Measurements from ENCODE around the gene TRAPPC3.
A peak's percentile ranks its signal among the peaks of the same experiment; 100 is the strongest.

TRAPPC3 gene

DNA sequence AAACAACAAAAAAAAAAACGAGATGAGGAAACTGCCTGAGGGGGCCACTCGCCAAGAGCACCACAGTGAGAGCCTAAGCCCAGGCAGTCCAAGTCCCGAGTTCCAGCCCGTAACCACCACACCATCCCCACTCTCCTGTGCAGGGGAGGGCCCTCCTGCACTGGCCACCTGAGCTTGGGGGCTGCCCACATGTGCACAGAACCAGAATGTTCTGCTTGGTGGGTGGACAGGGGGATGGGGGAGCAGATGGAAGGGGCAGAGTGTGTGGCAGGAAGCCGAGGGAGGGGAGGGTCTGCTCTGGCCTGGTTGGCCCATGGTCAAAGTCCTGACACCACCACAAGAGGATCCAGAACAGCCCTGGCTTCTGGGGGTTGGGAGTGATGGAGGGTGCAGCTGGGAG lies 43.0 kb downstream of the TRAPPC3 start:
- TF ChIP-seq, protein P1, sequence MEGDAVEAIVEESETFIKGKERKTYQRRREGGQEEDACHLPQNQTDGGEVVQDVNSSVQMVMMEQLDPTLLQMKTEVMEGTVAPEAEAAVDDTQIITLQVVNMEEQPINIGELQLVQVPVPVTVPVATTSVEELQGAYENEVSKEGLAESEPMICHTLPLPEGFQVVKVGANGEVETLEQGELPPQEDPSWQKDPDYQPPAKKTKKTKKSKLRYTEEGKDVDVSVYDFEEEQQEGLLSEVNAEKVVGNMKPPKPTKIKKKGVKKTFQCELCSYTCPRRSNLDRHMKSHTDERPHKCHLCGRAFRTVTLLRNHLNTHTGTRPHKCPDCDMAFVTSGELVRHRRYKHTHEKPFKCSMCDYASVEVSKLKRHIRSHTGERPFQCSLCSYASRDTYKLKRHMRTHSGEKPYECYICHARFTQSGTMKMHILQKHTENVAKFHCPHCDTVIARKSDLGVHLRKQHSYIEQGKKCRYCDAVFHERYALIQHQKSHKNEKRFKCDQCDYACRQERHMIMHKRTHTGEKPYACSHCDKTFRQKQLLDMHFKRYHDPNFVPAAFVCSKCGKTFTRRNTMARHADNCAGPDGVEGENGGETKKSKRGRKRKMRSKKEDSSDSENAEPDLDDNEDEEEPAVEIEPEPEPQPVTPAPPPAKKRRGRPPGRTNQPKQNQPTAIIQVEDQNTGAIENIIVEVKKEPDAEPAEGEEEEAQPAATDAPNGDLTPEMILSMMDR (IDR thresholded peaks at IDR 0.05; ENCODE audit: control insufficient read depth, insufficient read depth, low read depth, low read length, missing control alignments): no peak
- H3K4me3 ChIP-seq (ENCODE audit: control insufficient read depth, low read depth, low read length): no peak overlapping the region
- no peak for DNase-seq (ENCODE audit: low read depth)

DNA sequence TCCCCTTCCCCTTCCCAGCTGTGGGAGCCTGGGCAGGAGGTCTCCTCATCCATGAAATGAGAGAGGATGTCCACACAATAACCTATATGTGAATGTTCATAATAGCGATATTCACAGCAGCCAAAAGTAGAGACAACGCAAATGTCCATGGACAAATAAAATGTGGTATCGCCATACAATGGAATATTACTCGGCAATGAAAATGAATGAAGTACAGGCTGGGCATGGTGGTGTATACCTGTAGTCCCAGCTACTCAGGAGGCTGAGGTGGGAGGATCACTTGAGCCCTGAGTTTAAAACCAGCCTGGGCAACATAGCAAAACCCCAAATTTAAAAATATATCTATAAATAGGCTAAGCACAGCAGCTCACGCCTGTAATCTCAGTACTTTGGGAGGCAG lies 47.7 kb downstream of the TRAPPC3 start:
- TF ChIP-seq, protein P1 (IDR thresholded peaks at IDR 0.05; ENCODE audit: control insufficient read depth, insufficient read depth, low read depth, low read length, missing control alignments): no peak
- no peak for DNase-seq (ENCODE audit: low read depth)

DNA sequence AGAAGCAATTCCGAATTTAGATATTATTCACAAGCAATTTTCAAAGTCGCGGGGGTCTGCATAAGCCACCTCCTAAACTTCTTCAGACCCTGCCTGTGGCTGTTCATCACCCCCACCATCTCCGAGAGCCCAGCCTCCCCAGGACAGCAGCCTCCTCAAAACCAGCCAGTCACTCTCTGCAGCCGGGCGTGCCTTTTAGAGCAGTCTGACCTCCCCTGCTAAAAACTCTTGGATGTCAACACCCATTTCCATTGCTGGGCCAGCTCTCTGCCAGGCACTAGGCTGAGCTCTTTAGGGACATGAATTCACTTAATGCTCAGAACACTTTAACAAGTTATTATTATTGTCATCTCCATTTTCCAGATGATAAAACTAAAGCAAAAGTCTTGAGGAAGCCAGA lies 48.9 kb downstream of the TRAPPC3 start:
- H3K4me3 ChIP-seq (ENCODE audit: control insufficient read depth, low read depth, low read length): no peak overlapping the region
- no peak for DNase-seq (ENCODE audit: low read depth)
- TF ChIP-seq, protein P1 (IDR thresholded peaks at IDR 0.05; ENCODE audit: control insufficient read depth, insufficient read depth, low read depth, low read length, missing control alignments): no peak

More for the DNA sequence above, 47.7 kb downstream of the TRAPPC3 start:
- H3K4me3 ChIP-seq (ENCODE audit: control insufficient read depth, low read depth, low read length): no peak overlapping the region

DNA sequence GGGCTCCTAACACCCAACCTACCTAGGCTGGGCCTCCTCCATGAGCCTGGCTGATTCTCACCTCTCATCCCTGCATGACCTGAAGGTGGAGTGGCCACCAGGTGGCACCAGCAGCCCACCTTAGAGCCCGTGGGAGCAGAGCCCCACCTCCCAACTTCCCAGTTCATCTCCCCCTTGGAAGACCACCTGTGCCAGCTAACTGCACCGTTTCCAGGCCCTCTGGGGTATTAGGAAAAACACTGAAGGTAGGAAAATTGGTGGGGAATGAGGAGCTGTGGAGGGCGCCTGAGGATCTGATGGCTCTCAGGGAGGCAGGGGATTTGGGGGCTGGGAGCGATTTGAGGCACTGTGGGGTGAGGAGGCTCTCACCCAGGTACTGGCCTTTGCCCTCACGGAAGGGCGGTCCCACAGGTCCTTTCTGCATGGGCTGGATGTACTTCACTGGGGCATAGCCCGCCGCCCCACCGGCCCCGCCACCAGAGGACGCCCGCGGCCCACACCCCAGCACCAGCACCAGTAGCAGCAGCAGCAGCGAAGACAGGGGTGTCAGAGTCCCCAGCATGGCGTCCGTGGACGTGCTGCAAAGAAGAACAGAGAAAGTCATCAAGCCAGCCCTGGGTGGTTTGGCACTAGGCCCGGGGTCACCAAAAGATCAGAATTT lies 49.5 kb downstream of the TRAPPC3 start:
- H3K4me3 ChIP-seq (ENCODE audit: control insufficient read depth, low read depth, low read length): no peak overlapping the region
- DNase-seq (ENCODE audit: low read depth): no peak
- TF ChIP-seq, protein P1 (IDR thresholded peaks at IDR 0.05; ENCODE audit: control insufficient read depth, insufficient read depth, low read depth, low read length, missing control alignments): peak; percentile 89

DNA sequence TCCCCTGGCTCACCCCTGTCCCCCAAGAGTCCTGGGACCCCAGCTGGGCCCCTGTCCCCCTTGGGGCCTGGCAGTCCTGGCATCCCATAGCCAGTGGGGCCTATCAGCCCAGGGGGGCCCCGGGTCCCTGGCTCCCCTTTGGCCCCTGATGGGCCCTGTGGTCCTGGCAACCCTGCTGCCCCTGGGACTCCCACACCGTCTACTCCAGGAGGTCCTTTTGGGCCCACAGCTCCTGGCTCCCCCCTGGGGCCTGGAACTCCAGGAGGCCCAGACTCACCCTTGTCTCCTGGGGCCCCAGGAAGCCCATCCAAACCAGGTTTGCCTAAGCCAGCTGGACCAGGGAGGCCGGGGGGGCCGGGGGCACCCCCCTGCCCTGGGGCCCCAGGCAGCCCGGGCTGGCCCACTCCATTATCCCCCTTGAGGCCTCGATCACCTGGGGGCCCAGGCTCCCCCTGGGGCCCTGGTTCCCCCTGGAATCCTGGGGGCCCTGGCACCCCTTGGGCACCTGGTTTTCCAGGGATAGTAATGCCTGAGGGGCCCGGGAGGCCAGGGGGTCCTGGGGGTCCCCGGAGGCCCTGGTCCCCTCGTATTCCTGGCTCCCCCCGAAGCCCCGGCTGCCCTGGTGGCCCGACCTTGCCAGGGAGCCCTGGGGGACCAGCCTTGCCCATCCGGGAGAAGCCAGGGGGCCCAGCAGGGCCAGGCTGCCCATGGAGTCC lies 50.5 kb downstream of the TRAPPC3 start:
- TF ChIP-seq, protein P1 (IDR thresholded peaks at IDR 0.05; ENCODE audit: control insufficient read depth, insufficient read depth, low read depth, low read length, missing control alignments): no peak
- DNase-seq (ENCODE audit: low read depth): no peak
- H3K4me3 ChIP-seq (ENCODE audit: control insufficient read depth, low read depth, low read length): no peak overlapping the region

DNA sequence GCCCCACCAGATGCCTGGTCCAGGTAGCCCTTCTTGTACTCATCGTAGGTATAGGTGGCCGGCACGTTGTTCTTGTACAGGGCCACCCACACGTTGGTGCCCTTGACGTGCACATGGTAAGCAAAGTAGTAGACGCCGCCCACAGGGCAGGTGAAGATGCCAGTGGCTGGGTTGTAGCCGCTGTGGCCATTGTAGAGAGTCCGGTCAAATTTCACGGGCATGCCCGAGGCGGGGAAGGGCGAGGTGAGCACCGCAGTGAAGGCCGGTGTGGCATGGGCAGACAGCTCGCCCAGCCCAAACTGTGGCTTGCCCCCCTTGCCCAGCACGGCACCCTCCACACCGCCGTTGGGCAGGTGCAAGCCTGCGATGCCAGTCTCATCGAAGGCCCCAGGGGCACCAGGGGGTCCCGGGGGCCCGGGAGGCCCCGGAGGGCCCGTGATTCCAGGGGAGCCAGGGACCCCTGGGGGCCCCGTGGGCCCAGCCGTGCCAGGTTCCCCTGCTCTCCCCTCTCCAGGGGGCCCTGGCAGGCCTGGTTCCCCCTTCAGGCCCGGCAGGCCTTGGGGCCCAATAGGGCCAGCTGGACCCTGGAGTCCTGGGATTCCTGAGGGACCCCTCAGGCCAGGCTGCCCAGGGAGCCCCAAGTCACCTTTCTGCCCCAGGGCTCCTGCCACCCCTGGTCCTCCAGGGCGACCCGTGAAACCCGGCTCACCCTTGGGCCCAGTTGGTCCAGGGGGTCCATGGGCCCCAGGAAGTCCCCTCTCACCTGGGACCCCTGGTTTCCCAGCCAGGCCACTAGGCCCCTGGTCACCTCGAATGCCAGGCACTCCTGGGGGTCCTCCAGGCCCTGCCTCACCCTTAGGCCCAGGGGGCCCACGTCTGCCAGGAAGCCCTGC lies 51.3 kb downstream of the TRAPPC3 start:
- TF ChIP-seq, protein P1 (IDR thresholded peaks at IDR 0.05; ENCODE audit: control insufficient read depth, insufficient read depth, low read depth, low read length, missing control alignments): no peak
- no peak overlapping the region for H3K4me3 ChIP-seq (ENCODE audit: control insufficient read depth, low read depth, low read length)
- no peak for DNase-seq (ENCODE audit: low read depth)

Measured in AG09309 (cell line).